ENCODE data around the gene PCGF1.

Gene PCGF1

DNA sequence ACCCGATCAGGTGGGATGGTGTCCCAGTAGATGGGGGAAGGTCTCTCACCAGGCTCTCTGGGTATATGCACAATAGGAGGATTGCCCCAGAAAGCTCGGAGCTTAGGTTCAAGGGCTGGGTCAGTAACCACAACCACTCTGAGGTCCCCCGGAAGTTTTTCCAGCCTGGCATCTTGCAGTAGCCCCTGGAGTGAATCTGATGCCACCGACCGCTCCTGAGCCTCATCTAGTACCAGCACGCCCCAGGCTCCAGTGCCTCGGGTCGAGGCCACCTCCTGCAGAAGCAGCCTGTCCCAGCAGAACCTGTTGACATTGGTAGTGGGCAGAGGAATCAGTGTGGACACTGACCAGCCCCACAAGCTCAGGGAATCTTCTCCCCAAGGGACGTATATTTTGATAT is 16.5 kb upstream of the PCGF1 start:
- TF ChIP-seq, protein P1, sequence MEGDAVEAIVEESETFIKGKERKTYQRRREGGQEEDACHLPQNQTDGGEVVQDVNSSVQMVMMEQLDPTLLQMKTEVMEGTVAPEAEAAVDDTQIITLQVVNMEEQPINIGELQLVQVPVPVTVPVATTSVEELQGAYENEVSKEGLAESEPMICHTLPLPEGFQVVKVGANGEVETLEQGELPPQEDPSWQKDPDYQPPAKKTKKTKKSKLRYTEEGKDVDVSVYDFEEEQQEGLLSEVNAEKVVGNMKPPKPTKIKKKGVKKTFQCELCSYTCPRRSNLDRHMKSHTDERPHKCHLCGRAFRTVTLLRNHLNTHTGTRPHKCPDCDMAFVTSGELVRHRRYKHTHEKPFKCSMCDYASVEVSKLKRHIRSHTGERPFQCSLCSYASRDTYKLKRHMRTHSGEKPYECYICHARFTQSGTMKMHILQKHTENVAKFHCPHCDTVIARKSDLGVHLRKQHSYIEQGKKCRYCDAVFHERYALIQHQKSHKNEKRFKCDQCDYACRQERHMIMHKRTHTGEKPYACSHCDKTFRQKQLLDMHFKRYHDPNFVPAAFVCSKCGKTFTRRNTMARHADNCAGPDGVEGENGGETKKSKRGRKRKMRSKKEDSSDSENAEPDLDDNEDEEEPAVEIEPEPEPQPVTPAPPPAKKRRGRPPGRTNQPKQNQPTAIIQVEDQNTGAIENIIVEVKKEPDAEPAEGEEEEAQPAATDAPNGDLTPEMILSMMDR (conservative IDR thresholded peaks at IDR 0.05) = no peak
- TF ChIP-seq ZFX (IDR thresholded peaks at IDR 0.05) = no peak
- H3K27ac ChIP-seq = no peak overlapping the region

DNA sequence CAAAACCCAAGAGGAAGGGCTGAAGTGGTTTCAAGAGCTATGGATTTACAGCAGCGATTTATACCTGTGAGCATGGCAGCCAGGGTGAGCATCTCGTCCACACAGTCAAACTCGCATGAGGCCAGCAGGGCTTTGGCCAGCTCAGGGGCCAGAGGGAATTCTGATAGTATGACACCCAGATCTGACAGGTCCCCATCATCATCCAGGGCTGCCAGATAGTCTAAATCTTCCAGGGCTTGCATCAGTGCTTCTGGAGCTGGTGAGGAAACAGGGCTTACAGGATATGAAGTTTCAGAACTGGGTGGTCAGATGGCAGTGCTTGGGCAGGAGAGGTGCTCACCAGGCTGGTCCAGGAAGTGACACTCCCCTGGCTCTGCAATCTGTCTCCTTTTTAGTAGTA is 15.0 kb upstream of the PCGF1 start:
- H3K27ac ChIP-seq = no peak overlapping the region
- TF ChIP-seq, protein P1 (conservative IDR thresholded peaks at IDR 0.05) = no peak
- TF ChIP-seq ZFX (IDR thresholded peaks at IDR 0.05) = no peak

DNA sequence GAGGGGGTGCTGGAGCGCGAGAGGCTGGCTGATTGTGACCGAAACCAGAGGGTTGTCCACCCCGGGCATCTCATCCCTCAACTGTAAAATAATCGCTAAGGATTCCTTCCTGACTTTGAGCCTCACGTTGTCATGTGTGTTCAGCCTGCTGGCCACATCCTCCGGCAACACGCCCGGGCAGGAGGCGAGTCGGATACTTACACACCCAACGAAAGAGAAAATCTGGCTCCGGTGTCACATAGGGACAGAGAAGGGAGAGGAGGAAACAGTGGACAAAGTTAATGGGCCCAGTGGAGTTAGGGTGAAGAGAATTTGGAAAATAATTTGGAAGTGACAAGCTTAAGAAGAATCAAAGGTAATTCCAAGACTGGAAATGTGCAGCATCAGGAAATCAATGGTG is 9.2 kb upstream of the PCGF1 start:
- no peak overlapping the region for H3K27ac ChIP-seq
- no peak for TF ChIP-seq ZFX (IDR thresholded peaks at IDR 0.05)
- TF ChIP-seq, protein P1 (conservative IDR thresholded peaks at IDR 0.05) = no peak

DNA sequence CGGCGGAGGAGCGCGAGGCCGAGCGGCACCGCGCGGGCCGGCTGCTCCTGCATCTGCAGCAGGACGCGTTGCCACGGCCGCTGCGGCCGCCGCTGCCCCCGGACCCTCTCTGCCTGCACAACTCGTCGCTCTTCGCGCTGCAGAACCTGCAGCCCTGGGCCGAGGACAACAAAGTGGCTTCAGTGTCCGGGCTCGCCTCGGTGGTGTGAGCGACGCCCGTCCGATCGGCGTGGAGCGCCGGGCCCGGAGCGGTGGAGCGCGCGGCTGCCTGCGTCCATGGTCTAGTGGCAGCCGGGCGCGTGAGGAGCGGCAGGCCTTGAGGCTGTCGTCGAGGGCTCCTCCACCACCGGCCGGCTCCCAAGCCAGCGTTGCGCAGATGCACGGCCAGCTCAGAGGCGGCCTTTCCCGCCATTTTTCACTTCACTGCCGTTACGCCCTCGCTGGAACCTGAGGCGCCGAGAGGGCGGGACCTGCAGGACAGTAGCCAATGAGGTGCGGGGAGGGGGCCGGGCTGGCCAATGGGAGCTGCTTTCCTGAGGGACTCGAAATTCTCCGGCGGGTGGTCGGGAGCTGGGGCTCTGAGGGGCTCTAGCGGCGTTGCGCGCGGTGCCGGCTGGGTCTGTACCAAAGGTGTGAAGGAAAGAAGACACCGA is 8.6 kb upstream of the PCGF1 start:
- no peak overlapping the region for H3K27ac ChIP-seq
- TF ChIP-seq, protein P1 (conservative IDR thresholded peaks at IDR 0.05) = no peak
- TF ChIP-seq ZFX (IDR thresholded peaks at IDR 0.05) = no peak

DNA sequence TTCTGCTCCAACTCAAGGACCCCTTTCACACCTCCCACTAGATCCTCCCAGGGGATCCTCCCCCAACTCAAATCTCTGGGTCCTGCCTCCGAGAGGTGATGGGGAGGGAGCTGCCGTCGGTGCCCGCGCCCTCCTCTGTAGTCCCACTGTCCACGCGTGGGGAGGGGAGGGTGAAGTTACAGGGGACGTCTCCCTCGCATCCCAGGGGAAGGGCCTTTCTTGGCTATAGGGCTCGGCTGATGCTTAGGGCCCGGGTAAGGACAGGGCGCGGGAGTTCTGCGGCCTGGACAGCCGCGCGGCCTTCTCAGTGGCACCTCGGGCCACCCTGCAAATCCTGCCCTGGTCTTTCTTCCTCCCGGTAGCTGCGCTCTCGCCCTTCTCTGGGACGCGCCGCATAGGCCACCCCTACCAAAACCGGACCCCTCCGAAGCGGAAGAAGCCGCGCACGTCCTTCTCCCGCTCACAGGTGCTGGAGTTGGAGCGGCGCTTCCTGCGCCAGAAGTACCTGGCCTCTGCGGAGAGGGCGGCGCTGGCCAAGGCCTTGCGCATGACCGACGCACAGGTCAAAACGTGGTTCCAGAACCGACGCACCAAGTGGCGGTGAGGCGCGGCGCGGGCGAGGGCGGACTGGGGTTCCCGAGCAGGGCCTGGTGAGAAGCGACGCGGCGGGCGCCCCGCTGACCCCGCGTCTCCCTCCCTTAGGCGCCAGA is 7.9 kb upstream of the PCGF1 start:
- H3K27ac ChIP-seq = no peak overlapping the region
- no peak for TF ChIP-seq ZFX (IDR thresholded peaks at IDR 0.05)
- TF ChIP-seq, protein P1 (conservative IDR thresholded peaks at IDR 0.05) = no peak

DNA sequence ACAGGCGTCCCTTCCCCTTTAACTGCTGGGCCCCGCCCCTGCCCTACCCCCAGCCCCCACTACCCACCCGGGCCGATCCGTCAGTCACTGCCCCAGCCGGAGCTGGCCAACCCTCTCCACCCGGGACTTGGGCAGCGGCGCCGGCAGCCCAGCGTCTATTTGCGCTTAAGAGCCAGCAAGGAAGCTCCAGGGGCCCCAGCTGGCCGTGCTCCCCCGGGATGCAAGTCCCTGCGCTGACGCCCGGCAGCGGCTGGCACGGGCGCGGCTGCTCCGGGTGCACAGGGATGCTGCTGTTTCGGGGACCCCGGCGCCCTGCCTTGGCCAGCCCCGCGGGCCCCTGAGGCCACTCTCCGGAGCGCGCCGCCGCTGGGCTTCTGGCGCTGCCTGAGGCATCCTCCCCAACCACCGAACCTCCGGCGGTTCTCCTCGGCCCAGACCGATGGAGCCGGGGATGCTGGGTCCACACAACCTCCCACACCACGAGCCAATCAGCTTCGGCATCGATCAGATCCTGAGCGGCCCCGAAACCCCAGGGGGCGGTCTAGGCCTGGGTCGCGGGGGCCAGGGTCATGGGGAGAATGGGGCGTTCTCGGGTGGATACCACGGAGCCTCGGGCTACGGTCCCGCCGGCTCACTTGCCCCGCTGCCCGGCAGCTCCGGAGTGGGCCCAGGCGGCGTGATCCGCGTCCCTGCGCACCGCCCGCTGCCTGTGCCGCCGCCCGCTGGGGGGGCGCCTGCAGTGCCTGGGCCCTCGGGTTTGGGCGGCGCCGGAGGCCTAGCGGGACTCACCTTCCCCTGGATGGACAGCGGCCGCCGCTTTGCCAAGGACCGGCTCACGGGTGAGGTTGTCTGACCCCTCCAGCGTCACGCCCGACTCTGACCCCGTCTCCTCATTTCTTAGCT is 7.1 kb upstream of the PCGF1 start, which contains the start of gene TLX2:
TSS of gene TLX2 (plus strand) at position 83 of the 903 bp plus-strand sequence. CDS start at position 440, 357 bp downstream.
- TF ChIP-seq, protein P1 (conservative IDR thresholded peaks at IDR 0.05) = no peak
- no peak for TF ChIP-seq ZFX (IDR thresholded peaks at IDR 0.05)
- H3K27ac ChIP-seq = no peak within 1 kb of the TSS

All from C4-2B (cell line).